OCI-LY7 (cell line): ENCODE results near the gene CD52. TPM values are rescaled to one million over a fixed set of nuclear protein-coding genes. Genes with fewer than 3 reads are reported as not detected.

Source experiments
- BruUV-seq: library from RNA; stranded (reverse); fragments of 400-500 nt; replicated peaks from 2 replicates; lab custom pipeline; 2021; lab: Mats Ljungman, UMichigan
- CTCF ChIA-PET: fragments of 300-600 bp; sonication (Branson Sonifier 250); formaldehyde crosslinking; loops from one replicate; lab custom pipeline; 2022; ENCODE audit warnings: antibody characterized with exemption; ENCODE audit not compliant: unreplicated experiment; lab: Charles Lee
- POLR2A ChIA-PET: fragments of 300-600 bp; sonication (Branson Sonifier 250); formaldehyde crosslinking; loops from one replicate; lab custom pipeline; 2022; ENCODE audit warnings: antibody characterized with exemption; lab: Charles Lee
- DNase-seq: peaks from one replicate; pipeline ENCODE4 v3.0.0-alpha.2; 2015; ENCODE audit warnings: low spot score
- H2AFZ ChIP-seq: fragments of 200-600 bp; sonication (generic), shearing (Covaris generic); 2 replicates; pipeline ENCODE4 v1.6.1; 2014; ENCODE audit warnings: mild to moderate bottlenecking, antibody characterized with exemption, low read length, moderate library complexity
- H3K27ac ChIP-seq: fragments of 200-600 bp; sonication (generic); 2 replicates; pipeline ENCODE4 v1.5.1; 2014; ENCODE audit warnings: mixed run types, low read depth, mild to moderate bottlenecking, moderate library complexity, low read length, inconsistent platforms; ENCODE audit not compliant: poor library complexity, severe bottlenecking
- H3K36me3 ChIP-seq: fragments of 200-600 bp; sonication (generic); 2 replicates; pipeline ENCODE4 v1.6.1; 2014; ENCODE audit warnings: mild to moderate bottlenecking, antibody characterized with exemption, low read length, moderate library complexity, mixed read lengths; ENCODE audit not compliant: insufficient read depth
- H3K4me1 ChIP-seq: fragments of 200-600 bp; sonication (generic); 2 replicates; pipeline ENCODE4 v1.5.1; 2014; ENCODE audit warnings: mild to moderate bottlenecking, low read length; ENCODE audit not compliant: insufficient read depth, poor library complexity, severe bottlenecking
- H3K4me2 ChIP-seq: fragments of 200-600 bp; sonication (generic); 2 replicates; pipeline ENCODE4 v1.6.1; 2014; ENCODE audit warnings: mild to moderate bottlenecking, low read length
- H3K4me3 ChIP-seq: fragments of 200-600 bp; sonication (generic); 2 replicates; pipeline ENCODE4 v1.5.1; 2014; ENCODE audit warnings: mild to moderate bottlenecking, low read depth, low read length; ENCODE audit not compliant: poor library complexity, severe bottlenecking
- H3K79me2 ChIP-seq: fragments of 200-600 bp; sonication (generic); 2 replicates; pipeline ENCODE4 v1.6.1; 2016; ENCODE audit warnings: low read depth, mild to moderate bottlenecking, low read length, moderate library complexity, mixed read lengths; ENCODE audit not compliant: insufficient read depth
- H3K9me2 ChIP-seq: fragments of 200-600 bp; sonication (generic); 2 replicates; pipeline ENCODE4 v1.6.1; 2016; ENCODE audit warnings: mild to moderate bottlenecking, low read length, mixed read lengths; ENCODE audit not compliant: insufficient read depth
- H3K9me3 ChIP-seq: fragments of 200-600 bp; sonication (generic); 2 replicates; pipeline ENCODE4 v1.6.1; 2014; ENCODE audit warnings: mild to moderate bottlenecking, mixed run types, low read length, mixed read lengths
- H4K20me1 ChIP-seq: fragments of 200-600 bp; sonication (generic); 2 replicates; pipeline ENCODE4 v1.6.1; 2014; ENCODE audit warnings: mild to moderate bottlenecking, antibody characterized with exemption, low read length, moderate library complexity, mixed read lengths; ENCODE audit not compliant: insufficient read depth
- CTCF ChIP-seq: fragments of 200-600 bp; sonication (generic); conservative IDR thresholded peaks from 2 replicates; pipeline ENCODE4 v1.5.1; 2014; ENCODE audit warnings: mild to moderate bottlenecking, antibody characterized with exemption, low read length, moderate library complexity, mixed read lengths
- EZH2phosphoT487 ChIP-seq: fragments of 200-600 bp; sonication (generic); IDR thresholded peaks from 2 replicates; pipeline ENCODE4 v1.6.1; 2018; ENCODE audit warnings: low read depth, borderline replicate concordance, mild to moderate bottlenecking, mixed run types, antibody characterized with exemption, low read length, moderate library complexity, mixed read lengths
- intact Hi-C: fragments of 100-400 bp; cut with micrococcal nuclease; formaldehyde crosslinking; loops from one replicate; pipeline ENCODE4 v1.10.0; 2022; ENCODE audit not compliant: unreplicated experiment
- total RNA-seq, 2 experiments: library from RNA; depleted of rRNA in 1 of 2; stranded (reverse); fragments of >200 nt in 1 of 2; shearing (Covaris generic) in 1 of 2; gene quantifications; 2 replicates each; pipeline ENCODE4 v1.2.3, GENCODE V29; 2014 to 2022

CD52 gene
- total RNA-seq, 2 experiments from 2014 or later, result 470 to 769 TPM

- no TSS peak for BruUV-seq
- no peak for DNase-seq
- Histone ChIP-seq H3K4me1 (no peaks in the 10 kb centered on the region), H3K79me2 (no peaks in the 10 kb centered on the region), H4K20me1 (no peaks in the 10 kb centered on the region), H3K9me3 (no peaks in the 10 kb centered on the region), H3K27ac (no peak overlapping the region), H3K4me2 (no peak overlapping the region), H3K4me3 (no peak overlapping the region), H2AFZ (no peak overlapping the region), H3K9me2 (no peaks in the 10 kb centered on the region), H3K36me3 (no peaks in the 10 kb centered on the region)
- intact Hi-C loops, result no loop called here
- POLR2A ChIA-PET, result interaction anchor here (0.6 kb wide), 1 partner anchor 242 kb away, joined by 3 read pairs; no protein-coding TSS in a partner anchor
- no peak for TF ChIP-seq CTCF
- no peak for TF ChIP-seq EZH2phosphoT487
- CTCF ChIA-PET, result interaction anchor here (0.6 kb wide), 1 partner anchor 12 kb away, joined by 3 read pairs; no protein-coding TSS in a partner anchor
Observed at GRCh38 chr1:26349877-26350244, 32.1 kb downstream of the CD52 start.

GRCh38 chr1:26350343-26350700 is 32.6 kb downstream of the CD52 start:
- Histone ChIP-seq H3K9me3 (no peaks in the 10 kb centered on the region), H3K36me3 (no peaks in the 10 kb centered on the region), H3K9me2 (no peaks in the 10 kb centered on the region), H3K79me2 (no peaks in the 10 kb centered on the region), H3K4me3 (no peak overlapping the region), H3K27ac (no peak overlapping the region), H3K4me2 (no peak overlapping the region), H4K20me1 (no peaks in the 10 kb centered on the region), H2AFZ (no peak overlapping the region), H3K4me1 (no peaks in the 10 kb centered on the region)
- DNase-seq, result no peak
- CTCF ChIA-PET, result interaction anchor here (0.6 kb wide), 1 partner anchor 12 kb away, joined by 3 read pairs; no protein-coding TSS in a partner anchor
- intact Hi-C loops, result no loop called here
- POLR2A ChIA-PET, result interaction anchor here (0.6 kb wide), 1 partner anchor 241 kb away, joined by 3 read pairs; no protein-coding TSS in a partner anchor
- TF ChIP-seq EZH2phosphoT487 (no peak), CTCF (no peak)
- no TSS peak for BruUV-seq

GRCh38 chr1:26350701-26351589 is 33.2 kb downstream of the CD52 start:
- TF ChIP-seq EZH2phosphoT487 (no peak), CTCF (no peak)
- no peak overlapping the region for H2AFZ ChIP-seq
- H3K36me3 ChIP-seq, result no peaks in the 10 kb centered on the region
- BruUV-seq, result no TSS peak
- intact Hi-C loops, result no loop called here
- CTCF ChIA-PET, result no interaction called here
- H3K4me1 ChIP-seq, result no peaks in the 10 kb centered on the region
- H3K9me3 ChIP-seq, result no peaks in the 10 kb centered on the region
- H3K79me2 ChIP-seq, result no peaks in the 10 kb centered on the region
- no peak overlapping the region for H3K4me2 ChIP-seq
- no peak for DNase-seq
- H4K20me1 ChIP-seq, result no peaks in the 10 kb centered on the region
- POLR2A ChIA-PET, result interaction anchor here (0.6 kb wide), 2 partner anchors 23 to 103 kb away, joined by 3 read pairs; no protein-coding TSS in a partner anchor
- H3K27ac ChIP-seq, result no peak overlapping the region
- H3K9me2 ChIP-seq, result no peaks in the 10 kb centered on the region
- H3K4me3 ChIP-seq, result no peak overlapping the region
